Measurements from ENCODE around the gene TTC27.

TTC27 gene

DNA sequence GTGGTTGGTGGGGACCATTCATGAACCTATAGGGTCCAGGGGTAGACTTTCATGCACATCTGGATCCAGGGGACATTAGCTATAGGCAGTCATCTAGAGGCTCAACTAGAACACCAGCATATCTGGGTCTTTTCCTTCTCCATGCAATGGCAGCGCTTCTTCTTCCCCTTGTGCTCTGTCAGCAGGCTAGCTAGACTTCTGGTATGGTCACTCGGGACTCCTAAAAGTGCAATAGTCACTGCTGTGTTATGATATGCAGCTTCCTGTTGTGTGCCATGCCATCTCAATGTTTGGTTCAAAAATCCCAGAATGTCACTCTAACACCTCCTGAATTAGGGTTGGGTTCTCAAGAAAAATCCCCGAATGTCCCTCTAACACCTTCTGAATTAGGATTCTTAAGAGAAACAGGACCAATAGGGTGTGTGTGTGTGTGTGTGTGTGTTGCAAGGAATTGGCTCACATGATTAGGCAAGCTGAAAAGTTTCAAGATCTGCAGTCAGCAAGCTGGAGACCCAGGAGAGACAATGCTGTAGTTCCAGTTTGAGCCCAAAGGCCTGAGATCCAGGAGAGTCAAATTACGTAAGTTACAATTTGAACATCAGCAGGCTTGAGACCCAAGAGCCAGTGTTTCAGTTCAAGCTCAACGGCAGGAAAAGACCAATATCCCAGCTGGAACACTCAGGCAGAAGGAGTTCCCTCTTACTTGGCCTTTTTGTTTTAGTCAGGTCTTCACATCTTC, 221.8 kb downstream of the TTC27 start:
- DNase-seq: no peak
- in situ Hi-C loops (cut with HindIII; ENCODE audit: low pct_ligation_motif_present, low sequenced_read_pairs): no loop called here
- TF ChIP-seq, protein P1, sequence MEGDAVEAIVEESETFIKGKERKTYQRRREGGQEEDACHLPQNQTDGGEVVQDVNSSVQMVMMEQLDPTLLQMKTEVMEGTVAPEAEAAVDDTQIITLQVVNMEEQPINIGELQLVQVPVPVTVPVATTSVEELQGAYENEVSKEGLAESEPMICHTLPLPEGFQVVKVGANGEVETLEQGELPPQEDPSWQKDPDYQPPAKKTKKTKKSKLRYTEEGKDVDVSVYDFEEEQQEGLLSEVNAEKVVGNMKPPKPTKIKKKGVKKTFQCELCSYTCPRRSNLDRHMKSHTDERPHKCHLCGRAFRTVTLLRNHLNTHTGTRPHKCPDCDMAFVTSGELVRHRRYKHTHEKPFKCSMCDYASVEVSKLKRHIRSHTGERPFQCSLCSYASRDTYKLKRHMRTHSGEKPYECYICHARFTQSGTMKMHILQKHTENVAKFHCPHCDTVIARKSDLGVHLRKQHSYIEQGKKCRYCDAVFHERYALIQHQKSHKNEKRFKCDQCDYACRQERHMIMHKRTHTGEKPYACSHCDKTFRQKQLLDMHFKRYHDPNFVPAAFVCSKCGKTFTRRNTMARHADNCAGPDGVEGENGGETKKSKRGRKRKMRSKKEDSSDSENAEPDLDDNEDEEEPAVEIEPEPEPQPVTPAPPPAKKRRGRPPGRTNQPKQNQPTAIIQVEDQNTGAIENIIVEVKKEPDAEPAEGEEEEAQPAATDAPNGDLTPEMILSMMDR (IDR thresholded peaks at IDR 0.05; ENCODE audit: low read depth, low read length, missing control alignments): no peak

DNA sequence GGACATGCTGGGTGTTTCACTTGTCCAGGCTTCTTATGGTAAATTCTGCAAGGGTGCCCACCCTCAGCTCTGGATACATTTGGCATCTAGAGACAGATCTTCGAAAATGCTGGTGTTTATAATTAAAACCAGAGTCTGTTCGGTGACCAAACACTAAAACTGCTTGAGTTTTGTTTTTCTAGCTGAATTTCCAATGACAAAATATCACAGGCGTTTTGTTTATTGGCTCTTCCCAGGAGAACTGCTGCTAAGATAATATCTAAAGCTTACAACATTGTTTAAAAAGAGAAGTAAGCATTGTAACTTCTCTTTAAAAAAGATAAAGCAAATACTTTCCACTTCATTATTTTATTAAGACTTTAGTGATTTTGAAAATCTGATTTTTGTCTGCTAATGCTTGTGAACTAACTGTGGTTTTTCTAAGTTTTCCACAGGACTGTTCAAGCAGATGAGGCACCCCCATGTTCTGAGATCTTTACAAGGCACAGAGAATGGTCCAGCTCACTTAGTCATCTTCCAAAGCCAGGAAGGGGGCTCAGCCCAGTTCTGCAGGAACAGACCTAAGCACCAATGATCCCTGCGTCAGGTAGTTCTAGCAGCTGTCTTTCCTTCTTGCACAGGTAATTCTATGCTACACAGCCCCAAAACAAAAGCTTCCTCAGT, 224.1 kb downstream of the TTC27 start:
- Histone ChIP-seq H3K36me3 (replicated peaks) (no peaks in the 10 kb centered on the region), H3K27me3 (replicated peaks) (no peaks in the 10 kb centered on the region), H3K4me3 (ENCODE audit: low read depth, low read length) (no peak overlapping the region), H3K27ac (no peak overlapping the region)
- in situ Hi-C loops (cut with HindIII; ENCODE audit: low pct_ligation_motif_present, low sequenced_read_pairs): no loop called here
- DNase-seq: no peak
- TF ChIP-seq, protein P1 (IDR thresholded peaks at IDR 0.05; ENCODE audit: low read depth, low read length, missing control alignments): no peak

More for the DNA sequence above, 221.8 kb downstream of the TTC27 start:
- Histone ChIP-seq H3K27ac (no peak overlapping the region), H3K27me3 (replicated peaks) (no peaks in the 10 kb centered on the region), H3K36me3 (replicated peaks) (no peaks in the 10 kb centered on the region), H3K4me3 (ENCODE audit: low read depth, low read length) (no peak overlapping the region)

DNA sequence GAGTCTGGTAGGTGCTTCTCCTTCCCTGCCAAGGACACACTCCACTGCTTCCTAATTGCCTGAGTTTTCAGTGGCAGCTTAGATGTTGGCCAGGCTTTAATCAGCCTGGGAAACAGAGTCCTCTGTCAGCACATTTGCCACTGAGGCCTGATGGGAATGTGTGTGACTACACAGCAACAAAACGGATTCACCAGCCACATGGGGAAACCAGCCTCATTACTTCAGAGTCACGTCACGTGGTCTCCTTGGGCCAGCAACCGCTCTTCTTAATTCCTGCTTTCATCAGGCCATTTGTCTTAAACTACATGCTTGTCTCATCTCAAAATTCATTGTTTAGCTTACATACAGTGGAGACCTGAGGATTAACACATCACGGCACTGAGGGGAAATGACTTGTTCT, 225.0 kb downstream of the TTC27 start:
- Histone ChIP-seq H3K27ac (no peak overlapping the region), H3K4me3 (ENCODE audit: low read depth, low read length) (no peak overlapping the region), H3K36me3 (replicated peaks) (no peaks in the 10 kb centered on the region), H3K27me3 (replicated peaks) (no peaks in the 10 kb centered on the region)
- in situ Hi-C loops (cut with HindIII; ENCODE audit: low pct_ligation_motif_present, low sequenced_read_pairs): no loop called here
- TF ChIP-seq, protein P1 (IDR thresholded peaks at IDR 0.05; ENCODE audit: low read depth, low read length, missing control alignments): no peak
- DNase-seq: no peak

DNA sequence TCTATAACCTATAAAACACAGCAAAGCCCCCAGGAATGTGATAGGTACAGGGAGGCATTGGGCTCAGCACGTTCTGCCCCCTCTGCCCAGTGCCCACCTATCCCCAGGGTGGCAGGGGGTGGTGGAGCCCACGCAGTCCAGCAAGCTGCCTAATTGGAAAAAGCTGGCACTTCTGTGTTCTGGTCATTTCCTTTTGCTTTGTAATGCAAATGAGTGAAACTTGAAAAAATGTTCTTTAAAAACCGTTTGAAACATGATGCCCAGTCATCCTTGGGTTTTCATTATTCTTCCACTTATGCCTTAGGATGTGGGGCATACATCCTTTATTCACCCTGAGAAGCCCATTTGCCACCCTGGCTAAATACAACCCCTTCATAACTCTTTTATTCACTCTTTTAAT, 229.0 kb downstream of the TTC27 start:
- H3K27me3 ChIP-seq (replicated peaks): no peaks in the 10 kb centered on the region
- TF ChIP-seq, protein P1 (IDR thresholded peaks at IDR 0.05; ENCODE audit: low read depth, low read length, missing control alignments): no peak

DNA sequence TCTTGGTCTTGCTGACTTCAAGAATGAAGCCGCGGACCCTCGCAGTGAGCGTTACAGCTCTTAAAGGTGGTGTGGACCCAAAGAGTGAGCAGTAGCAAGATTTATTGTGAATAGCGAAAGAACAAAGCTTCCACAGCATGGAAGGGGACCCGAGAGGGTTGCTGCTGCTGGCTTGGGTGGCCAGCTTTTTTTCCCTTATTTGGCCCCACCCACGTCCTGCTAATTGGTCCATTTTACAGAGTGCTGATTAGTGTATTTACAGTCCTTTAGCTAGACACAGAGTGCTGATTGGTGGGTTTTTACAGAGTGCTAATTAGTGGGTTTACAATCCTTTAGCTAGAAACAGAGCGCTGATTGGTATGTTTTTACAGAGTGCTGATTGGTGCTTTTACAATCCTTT, 230.9 kb downstream of the TTC27 start:
- no peak overlapping the region for H3K4me3 ChIP-seq (ENCODE audit: low read depth, low read length)
- DNase-seq: no peak
- TF ChIP-seq, protein P1 (IDR thresholded peaks at IDR 0.05; ENCODE audit: low read depth, low read length, missing control alignments): no peak
- H3K36me3 ChIP-seq (replicated peaks): no peaks in the 10 kb centered on the region
- no peak overlapping the region for H3K27ac ChIP-seq
- in situ Hi-C loops (cut with HindIII; ENCODE audit: low pct_ligation_motif_present, low sequenced_read_pairs): no loop called here
- no peaks in the 10 kb centered on the region for H3K27me3 ChIP-seq (replicated peaks)

More for the DNA sequence above, 229.0 kb downstream of the TTC27 start:
- in situ Hi-C loops (cut with HindIII; ENCODE audit: low pct_ligation_motif_present, low sequenced_read_pairs): no loop called here
- no peaks in the 10 kb centered on the region for H3K36me3 ChIP-seq (replicated peaks)
- no peak for DNase-seq
- H3K27ac ChIP-seq: no peak overlapping the region
- H3K4me3 ChIP-seq (ENCODE audit: low read depth, low read length): no peak overlapping the region

Measured in brain microvascular endothelial cell (primary cell).